ENCODE results near the gene GZMB. TPM values are rescaled to one million over a fixed set of nuclear protein-coding genes. Genes with fewer than 3 reads are reported as not detected.

The GZMB gene
- polyA plus RNA-seq (2012; ENCODE audit: low read depth, missing spikeins) = 0.56 TPM

DNA sequence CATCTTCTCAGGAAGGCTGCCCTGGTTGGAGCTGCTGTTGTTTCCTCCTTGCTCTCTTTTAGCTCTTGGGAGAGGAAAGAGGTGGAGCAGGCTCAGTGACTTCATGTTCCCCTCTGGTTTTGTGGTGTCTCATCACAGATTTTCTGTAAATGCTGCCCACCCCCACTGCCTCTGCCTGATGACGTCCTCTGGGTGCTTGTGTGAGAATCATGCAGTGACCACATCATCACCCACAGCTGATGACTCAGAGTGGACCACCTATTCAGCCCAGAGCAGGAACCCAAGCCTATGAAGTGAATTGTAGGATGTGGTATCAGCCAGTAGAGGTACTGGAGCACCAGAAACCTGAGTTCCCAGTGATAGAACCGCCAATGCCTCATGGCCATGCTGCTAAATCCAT lies at the start of gene GZMB:
Gene GZMB, minus strand, starts transcription at position 33 of the 400 bp plus-strand sequence. Its CDS starts 30 bp downstream, at position 3.
- DNase-seq (ENCODE audit: insufficient read length, low spot score) = no peak
- FAIRE-seq = no peak
- TF ChIP-seq POLR2A (IDR thresholded peaks at IDR 0.05; ENCODE audit: low read depth, low read length) (no peak), TAF1 (IDR thresholded peaks at IDR 0.05; ENCODE audit: low read depth, low read length) (no peak), SPI1 (IDR thresholded peaks at IDR 0.05; ENCODE audit: low read depth, low read length) (no peak), POU2F2 (IDR thresholded peaks at IDR 0.05; ENCODE audit: low read depth, low read length) (no peak), PAX5 (IDR thresholded peaks at IDR 0.05; ENCODE audit: insufficient read depth, low read length, severe bottlenecking) (no peak), POLR2AphosphoS5 (IDR thresholded peaks at IDR 0.05; ENCODE audit: low read depth, low read length) (no peak)

- FAIRE-seq (no peak), DNase-seq (ENCODE audit: insufficient read length, low spot score) (no peak)
- TF ChIP-seq POLR2A (IDR thresholded peaks at IDR 0.05; ENCODE audit: low read depth, low read length) (no peak), POU2F2 (IDR thresholded peaks at IDR 0.05; ENCODE audit: low read depth, low read length) (no peak), TAF1 (IDR thresholded peaks at IDR 0.05; ENCODE audit: low read depth, low read length) (no peak), SPI1 (IDR thresholded peaks at IDR 0.05; ENCODE audit: low read depth, low read length) (no peak), POLR2AphosphoS5 (IDR thresholded peaks at IDR 0.05; ENCODE audit: low read depth, low read length) (no peak), PAX5 (IDR thresholded peaks at IDR 0.05; ENCODE audit: insufficient read depth, low read length, severe bottlenecking) (no peak)
Observed at GRCh38 chr14:24681056-24681455, 47.1 kb upstream of the GZMB start.

DNA sequence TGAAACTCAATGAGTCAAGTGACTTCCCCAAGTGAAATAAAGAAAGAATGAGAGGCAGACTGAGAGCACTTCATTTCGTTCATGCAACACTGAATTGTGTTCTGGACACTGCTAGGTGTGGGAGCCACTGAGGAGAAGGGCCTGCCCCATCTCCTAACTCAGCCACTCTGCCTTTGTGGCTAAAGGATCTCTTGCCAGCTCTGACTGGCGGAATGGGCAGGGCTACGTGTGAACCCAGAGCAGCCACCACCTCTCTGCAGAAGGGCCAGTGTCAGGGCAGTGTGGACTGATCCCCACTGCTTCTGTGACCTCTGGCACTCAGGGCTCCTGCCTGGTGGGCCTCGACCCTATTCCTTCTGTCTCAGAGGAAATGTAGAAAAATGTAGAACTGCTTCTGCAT lies 46.5 kb upstream of the GZMB start:
- TF ChIP-seq POLR2AphosphoS5 (IDR thresholded peaks at IDR 0.05; ENCODE audit: low read depth, low read length) (no peak), PAX5 (IDR thresholded peaks at IDR 0.05; ENCODE audit: insufficient read depth, low read length, severe bottlenecking) (no peak), POLR2A (IDR thresholded peaks at IDR 0.05; ENCODE audit: low read depth, low read length) (no peak), POU2F2 (IDR thresholded peaks at IDR 0.05; ENCODE audit: low read depth, low read length) (no peak), TAF1 (IDR thresholded peaks at IDR 0.05; ENCODE audit: low read depth, low read length) (no peak), SPI1 (IDR thresholded peaks at IDR 0.05; ENCODE audit: low read depth, low read length) (no peak)
- DNase-seq (ENCODE audit: insufficient read length, low spot score) = no peak
- FAIRE-seq = no peak

- DNase-seq (ENCODE audit: insufficient read length, low spot score) (no peak), FAIRE-seq (no peak)
- TF ChIP-seq SPI1 (IDR thresholded peaks at IDR 0.05; ENCODE audit: low read depth, low read length) (no peak), POLR2A (IDR thresholded peaks at IDR 0.05; ENCODE audit: low read depth, low read length) (no peak), PAX5 (IDR thresholded peaks at IDR 0.05; ENCODE audit: insufficient read depth, low read length, severe bottlenecking) (no peak), TAF1 (IDR thresholded peaks at IDR 0.05; ENCODE audit: low read depth, low read length) (no peak), POU2F2 (IDR thresholded peaks at IDR 0.05; ENCODE audit: low read depth, low read length) (no peak), POLR2AphosphoS5 (IDR thresholded peaks at IDR 0.05; ENCODE audit: low read depth, low read length) (no peak)
Observed at GRCh38 chr14:24679248-24679961, 45.4 kb upstream of the GZMB start.

GRCh38 chr14:24678801-24679247 lies 44.8 kb upstream of the GZMB start:
- DNase-seq (ENCODE audit: insufficient read length, low spot score) = no peak
- FAIRE-seq = peak; percentile 84

GRCh38 chr14:24677956-24678355 lies 44.0 kb upstream of the GZMB start:
- peak; percentile 84 for FAIRE-seq
- no peak for TF ChIP-seq PAX5 (IDR thresholded peaks at IDR 0.05; ENCODE audit: insufficient read depth, low read length, severe bottlenecking)
- no peak for TF ChIP-seq SPI1 (IDR thresholded peaks at IDR 0.05; ENCODE audit: low read depth, low read length)
- no peak for TF ChIP-seq TAF1 (IDR thresholded peaks at IDR 0.05; ENCODE audit: low read depth, low read length)
- TF ChIP-seq POLR2A (IDR thresholded peaks at IDR 0.05; ENCODE audit: low read depth, low read length) = no peak
- DNase-seq (ENCODE audit: insufficient read length, low spot score) = no peak

More at GRCh38 chr14:24678801-24679247, 44.8 kb upstream of the GZMB start:
- TF ChIP-seq SPI1 (IDR thresholded peaks at IDR 0.05; ENCODE audit: low read depth, low read length) (peak; percentile 54), POLR2AphosphoS5 (IDR thresholded peaks at IDR 0.05; ENCODE audit: low read depth, low read length) (no peak)

DNA sequence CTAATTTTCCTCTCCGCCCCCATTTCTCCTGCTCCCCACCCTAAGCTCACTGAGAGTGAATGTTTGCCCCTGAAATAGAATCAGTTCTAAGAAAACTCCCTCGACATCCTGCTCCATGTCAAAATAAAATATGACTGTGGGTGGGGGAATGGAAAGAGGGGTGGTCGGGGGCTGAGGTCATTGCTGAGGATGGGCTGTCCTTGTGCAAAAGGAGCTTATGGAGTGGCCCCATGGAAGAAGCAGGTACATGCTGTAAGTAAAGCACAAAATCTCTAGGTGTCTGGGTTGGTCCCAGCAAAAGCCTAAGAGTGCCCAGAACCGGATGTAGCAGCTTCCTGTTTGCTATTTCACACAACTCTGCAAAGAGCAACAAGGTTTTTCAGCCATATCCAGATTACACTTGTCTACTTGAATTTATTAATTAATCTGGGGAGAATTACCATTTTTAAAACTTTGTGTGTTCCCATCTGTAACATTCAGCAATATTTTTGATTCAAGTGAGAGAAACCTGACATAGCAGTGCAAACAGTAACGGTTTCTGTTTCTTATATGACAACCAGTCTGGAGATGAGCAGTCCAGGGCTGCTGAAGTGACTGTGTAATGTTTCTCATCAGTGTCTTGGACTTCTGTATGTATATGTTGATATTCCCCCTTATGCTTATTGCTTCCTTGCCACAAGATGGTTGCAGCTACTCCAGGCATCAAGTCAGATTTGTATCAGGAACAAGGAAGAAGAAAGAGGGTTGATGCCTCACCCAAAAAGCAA lies 40.4 kb upstream of the GZMB start:
- no peak for TF ChIP-seq POLR2AphosphoS5 (IDR thresholded peaks at IDR 0.05; ENCODE audit: low read depth, low read length)
- TF ChIP-seq TAF1 (IDR thresholded peaks at IDR 0.05; ENCODE audit: low read depth, low read length) = no peak
- TF ChIP-seq SPI1 (IDR thresholded peaks at IDR 0.05; ENCODE audit: low read depth, low read length) = 0 out of 2 replicates have a peak, but pooled peaks have one; percentile 3
- no peak for FAIRE-seq
- no peak for DNase-seq (ENCODE audit: insufficient read length, low spot score)

- FAIRE-seq (peak; percentile 92), DNase-seq (ENCODE audit: insufficient read length, low spot score) (no peak)
- TF ChIP-seq PAX5 (IDR thresholded peaks at IDR 0.05; ENCODE audit: insufficient read depth, low read length, severe bottlenecking) = no peak
- TF ChIP-seq POLR2A (IDR thresholded peaks at IDR 0.05; ENCODE audit: low read depth, low read length) = no peak
- 0 out of 2 replicates have a peak, but pooled peaks have one; percentile 46 for TF ChIP-seq SPI1 (IDR thresholded peaks at IDR 0.05; ENCODE audit: low read depth, low read length)
- 0 out of 2 replicates have a peak, but pooled peaks have one; percentile 16 for TF ChIP-seq TAF1 (IDR thresholded peaks at IDR 0.05; ENCODE audit: low read depth, low read length)
- TF ChIP-seq POU2F2 (IDR thresholded peaks at IDR 0.05; ENCODE audit: low read depth, low read length) = peak; percentile 63; the same call in 1 of the 2 replicates
- TF ChIP-seq POLR2AphosphoS5 (IDR thresholded peaks at IDR 0.05; ENCODE audit: low read depth, low read length) = no peak
Observed at GRCh38 chr14:24673534-24674203, 39.7 kb upstream of the GZMB start.

GRCh38 chr14:24673059-24673458 lies 39.1 kb upstream of the GZMB start:
- FAIRE-seq (no peak), DNase-seq (ENCODE audit: insufficient read length, low spot score) (no peak)
- no peak for TF ChIP-seq POU2F2 (IDR thresholded peaks at IDR 0.05; ENCODE audit: low read depth, low read length)
- peak; percentile 99 for TF ChIP-seq SPI1 (IDR thresholded peaks at IDR 0.05; ENCODE audit: low read depth, low read length)
